Measurements from ENCODE around the gene PRDM16. TPM values are rescaled to one million over a fixed set of nuclear protein-coding genes. Genes with fewer than 3 reads are reported as not detected.

The PRDM16 gene
- total and polyA plus RNA-seq, 2 of the 4 experiments (the other 2 are of a cell fraction), result 0.02 TPM; not detected in 1

DNA sequence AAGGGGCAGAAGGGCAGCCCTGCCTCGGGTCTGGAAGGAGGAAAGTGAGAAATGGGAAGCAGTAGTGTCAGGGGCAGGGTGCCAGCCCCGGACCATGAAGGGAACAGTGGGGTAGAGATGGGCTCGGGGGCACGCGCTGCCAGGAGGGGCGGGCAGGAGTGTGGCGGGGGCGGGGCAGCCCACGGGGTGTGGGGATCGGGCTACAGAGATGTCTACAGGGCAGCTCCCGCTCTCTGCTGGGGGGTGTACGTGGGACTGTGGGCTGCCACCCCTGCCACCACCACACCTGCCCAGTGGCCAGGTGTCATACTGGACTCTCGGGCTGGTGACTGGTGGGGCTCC, 392.9 kb downstream of the PRDM16 start:
- Histone ChIP-seq H3K14ac (replicated peaks; ENCODE audit: low read depth, low read length) (no peak overlapping the region), H2BK20ac (ENCODE audit: low read depth, low read length) (no peak overlapping the region), H3K4me2 (ENCODE audit: low read depth, low read length) (no peak overlapping the region), H3K36me3 (ENCODE audit: control insufficient read depth, insufficient read depth, low read length) (no peaks in the 10 kb centered on the region), H3K27ac (ENCODE audit: insufficient read depth, low read length) (no peak overlapping the region), H2BK5ac (ENCODE audit: low read depth, low read length, poor library complexity, severe bottlenecking) (no peak overlapping the region), H2AFZ (replicated peaks; ENCODE audit: low read length, poor library complexity) (no peak overlapping the region), H4K20me1 (ENCODE audit: insufficient read depth, low read length) (no peaks in the 10 kb centered on the region), H3K9ac (ENCODE audit: low read depth, low read length) (no peak overlapping the region), H3K56ac (ENCODE audit: extremely low read depth, insufficient read depth, low read length) (no peak overlapping the region), H3K4ac (ENCODE audit: low read depth, low read length) (no peak overlapping the region), H3K4me3 (ENCODE audit: insufficient read depth, low read depth, low read length) (no peak overlapping the region), H3K4me1 (ENCODE audit: control insufficient read depth, insufficient read depth, low read length) (no peaks in the 10 kb centered on the region), H3K9me3 (ENCODE audit: control insufficient read depth, insufficient read depth, low read length) (no peaks in the 10 kb centered on the region), H4K8ac (ENCODE audit: low read depth in 2 of 2, low read length in 2 of 2) (no peak overlapping the region), H2AK9ac (replicated peaks; ENCODE audit: low read depth, low read length, poor library complexity) (no peak overlapping the region), H3K27me3 (ENCODE audit: control insufficient read depth, insufficient read depth, low read length) (peaks cover 17% of the 10 kb centered on the region), H3K9me1 (ENCODE audit: insufficient read depth, low read length) (no peaks in the 10 kb centered on the region), H3K79me1 (ENCODE audit: low read depth in 1 of 2, low read length in 2 of 2) (no peaks in the 10 kb centered on the region), H3K23ac (ENCODE audit: low read depth, low read length) (no peak overlapping the region), H2BK15ac (ENCODE audit: low read depth, low read length) (no peak overlapping the region), H2AK5ac (ENCODE audit: low read depth, low read length) (no peak overlapping the region), H3K18ac (ENCODE audit: low read depth, low read length) (no peak overlapping the region), H4K5ac (ENCODE audit: low read depth, low read length) (no peak overlapping the region), H2BK120ac (ENCODE audit: low read depth, low read length) (no peak overlapping the region), H4K91ac (ENCODE audit: insufficient read depth, low read depth, low read length) (no peak overlapping the region)
- dilution Hi-C loops (cut with HindIII; ENCODE audit: low sequenced_read_pairs, unreplicated experiment), result no loop called here
- WGBS, 2 experiments (ENCODE audit: extremely low coverage in 2 of 2, insufficient read length in 1 of 2), result no CpG with 5 or more reads among the region's 13 CpGs
- DNase-seq (no peak), ATAC-seq (ENCODE audit: low read depth) (no peak)
- intact Hi-C loops (cut with micrococcal nuclease), result no loop called here
- no peak for TF ChIP-seq MAFK (IDR thresholded peaks at IDR 0.05; ENCODE audit: low read depth, low read length)
- in situ Hi-C loops (cut with MboI; ENCODE audit: low sequenced_read_pairs), result no loop called here
- ChIA-PET POLR2A (ENCODE audit: unreplicated experiment) (no interaction called here), CTCF (no interaction called here)
- no TSS peak for BruUV-seq (replicated peaks)
